Measurements from ENCODE around the gene BZW2.
A peak's percentile ranks its signal among the peaks of the same experiment; 100 is the strongest.

Gene BZW2

GRCh38 chr7:16645593-16646471 lies at the start of gene BZW2, which contains the start of gene ANKMY2:
Gene BZW2, plus strand, starts transcription at chr7:16646181. Its CDS starts 19,263 bp downstream, at chr7:16665444.
Gene ANKMY2, minus strand, starts transcription at chr7:16645754. Its CDS starts 181 bp downstream, at chr7:16645573.
- peak; percentile 95 for DNase-seq (ENCODE audit: low spot score)

GRCh38 chr7:16598015-16598414 lies 48.0 kb upstream of the BZW2 start:
- DNase-seq (ENCODE audit: low spot score), result no peak

- no peak for DNase-seq (ENCODE audit: low spot score)
These were observed 46.1 kb upstream of the BZW2 start for GRCh38 chr7:16599860-16600259.

GRCh38 chr7:16603633-16604032 lies 42.3 kb upstream of the BZW2 start:
- no peak for DNase-seq (ENCODE audit: low spot score)

- DNase-seq (ENCODE audit: low spot score), result no peak
These were observed 41.9 kb upstream of the BZW2 start for GRCh38 chr7:16604054-16604453.

GRCh38 chr7:16606704-16607103 lies 39.3 kb upstream of the BZW2 start:
- no peak for DNase-seq (ENCODE audit: low spot score)

GRCh38 chr7:16609842-16610450 lies 36.0 kb upstream of the BZW2 start:
- no peak for DNase-seq (ENCODE audit: low spot score)

GRCh38 chr7:16611711-16612110 lies 34.3 kb upstream of the BZW2 start:
- DNase-seq (ENCODE audit: low spot score), result no peak

GRCh38 chr7:16615228-16615627 lies 30.8 kb upstream of the BZW2 start:
- DNase-seq (ENCODE audit: low spot score), result no peak

GRCh38 chr7:16616122-16616521 lies 29.9 kb upstream of the BZW2 start:
- DNase-seq (ENCODE audit: low spot score), result no peak

GRCh38 chr7:16616542-16616941 lies 29.4 kb upstream of the BZW2 start:
- DNase-seq (ENCODE audit: low spot score), result no peak

- peak; percentile 50 for DNase-seq (ENCODE audit: low spot score)
These were observed 26.0 kb upstream of the BZW2 start for GRCh38 chr7:16619979-16620408.

GRCh38 chr7:16626388-16626787 lies 19.6 kb upstream of the BZW2 start:
- DNase-seq (ENCODE audit: low spot score), result no peak

GRCh38 chr7:16627236-16627635 lies 18.7 kb upstream of the BZW2 start:
- DNase-seq (ENCODE audit: low spot score), result no peak

- no peak for DNase-seq (ENCODE audit: low spot score)
These were observed 15.3 kb upstream of the BZW2 start for GRCh38 chr7:16630654-16631053.

GRCh38 chr7:16634271-16634738 lies 11.7 kb upstream of the BZW2 start:
- no peak for DNase-seq (ENCODE audit: low spot score)

- no peak for DNase-seq (ENCODE audit: low spot score)
These were observed 9.4 kb upstream of the BZW2 start for GRCh38 chr7:16636555-16637101.

GRCh38 chr7:16637379-16637778 lies 8.6 kb upstream of the BZW2 start:
- DNase-seq (ENCODE audit: low spot score), result no peak

- DNase-seq (ENCODE audit: low spot score), result no peak
These were observed 7.4 kb upstream of the BZW2 start for GRCh38 chr7:16638282-16639280.

GRCh38 chr7:16644157-16644556 lies 1.8 kb upstream of the BZW2 start:
- no peak for DNase-seq (ENCODE audit: low spot score)

Measured in germinal center (tissue), 1 donor.